Loucy (cell line): ENCODE data around the gene RAB6A.

Source experiments
- H2AFZ ChIP-seq: fragments of 200-600 bp; sonication (generic); 2 replicates; pipeline ENCODE4 v1.6.0; 2016; ENCODE audit warnings: antibody characterized with exemption, mild to moderate bottlenecking, low read length, moderate library complexity
- H3F3A ChIP-seq: fragments of 200-600 bp; 2 replicates; pipeline ENCODE4 v1.6.0; 2016; ENCODE audit warnings: antibody characterized with exemption, low read depth, mild to moderate bottlenecking
- H3K27me3 ChIP-seq: fragments of 200-600 bp; sonication (generic); 2 replicates; pipeline ENCODE4 v1.6.1; 2014; ENCODE audit warnings: low read length, mild to moderate bottlenecking; ENCODE audit not compliant: insufficient read depth, poor library complexity, severe bottlenecking
- H3K36me3 ChIP-seq: fragments of 200-600 bp; sonication (generic); 2 replicates; pipeline ENCODE4 v1.6.1; 2016; ENCODE audit warnings: low read length; ENCODE audit not compliant: insufficient read depth
- H3K4me1 ChIP-seq: fragments of 200-600 bp; sonication (generic); 2 replicates; pipeline ENCODE4 v1.5.1; 2014; ENCODE audit warnings: low read length, mild to moderate bottlenecking; ENCODE audit not compliant: insufficient read depth, poor library complexity, severe bottlenecking
- H3K4me2 ChIP-seq: fragments of 200-600 bp; sonication (generic); 2 replicates; pipeline ENCODE4 v1.6.0; 2014; ENCODE audit warnings: antibody characterized with exemption, low read length, low read depth, mild to moderate bottlenecking; ENCODE audit not compliant: poor library complexity, severe bottlenecking
- H3K4me3 ChIP-seq: fragments of 200-600 bp; sonication (generic); 2 replicates; pipeline ENCODE4 v1.5.1; 2014; ENCODE audit warnings: low read length, mild to moderate bottlenecking, mixed read lengths; ENCODE audit not compliant: poor library complexity, severe bottlenecking
- H3K79me2 ChIP-seq: fragments of 200-600 bp; sonication (generic); 2 replicates; pipeline ENCODE4 v1.6.1; 2014; ENCODE audit warnings: low read length; ENCODE audit not compliant: insufficient read depth
- H3K9ac ChIP-seq: fragments of 200-600 bp; sonication (generic); 2 replicates; pipeline ENCODE4 v1.6.0; 2014; ENCODE audit warnings: mild to moderate bottlenecking, low read depth, low read length, moderate library complexity; ENCODE audit not compliant: poor library complexity, severe bottlenecking
- H3K9me2 ChIP-seq: fragments of 200-600 bp; sonication (generic); replicated peaks from 2 replicates; pipeline ENCODE4 v1.6.1; 2016; ENCODE audit warnings: low read depth, low read length, mixed read lengths
- H3K9me3 ChIP-seq: fragments of 200-600 bp; sonication (generic); 2 replicates; pipeline ENCODE4 v1.6.1; 2014; ENCODE audit warnings: mild to moderate bottlenecking, antibody characterized with exemption, low read length, low read depth; ENCODE audit not compliant: insufficient read depth
- H4K20me1 ChIP-seq: fragments of 200-600 bp; sonication (generic); 2 replicates; pipeline ENCODE4 v1.6.0; 2014; ENCODE audit warnings: antibody characterized with exemption, low read length, mild to moderate bottlenecking; ENCODE audit not compliant: insufficient read depth, poor library complexity, severe bottlenecking
- EZH2phosphoT487 ChIP-seq: fragments of 200-600 bp; IDR thresholded peaks from 2 replicates; pipeline ENCODE4 v1.6.1; 2018; ENCODE audit warnings: antibody characterized with exemption, mild to moderate bottlenecking, moderate library complexity, borderline replicate concordance
- TF ChIP-seq, protein P1 (sequence below): fragments of 200-600 bp; sonication (generic); conservative IDR thresholded peaks from 2 replicates; pipeline ENCODE4 v1.5.1; 2014; ENCODE audit warnings: mild to moderate bottlenecking, antibody characterized with exemption, low read length

Gene RAB6A

DNA sequence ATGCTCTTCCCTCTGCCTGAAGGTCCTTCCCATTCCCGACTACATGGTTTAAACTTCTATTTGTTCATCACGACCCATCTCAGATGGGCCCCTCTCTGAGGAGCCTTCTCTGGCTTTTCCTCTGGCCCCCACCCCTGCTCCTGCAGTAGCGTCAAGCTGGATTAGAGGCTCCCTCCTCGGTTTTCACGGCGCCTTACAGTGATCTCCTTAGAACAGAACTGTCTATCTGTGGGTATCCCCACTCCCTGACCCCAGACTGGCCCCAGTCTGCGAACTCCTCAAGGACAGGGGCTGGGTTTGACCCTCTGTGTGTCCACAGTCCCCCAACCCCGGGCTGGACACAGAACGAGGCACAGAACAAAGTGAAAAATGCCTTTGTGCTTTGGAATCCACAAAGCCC lies 111.7 kb downstream of the RAB6A start:
- Histone ChIP-seq H3K9me3 (no peaks in the 10 kb centered on the region), H3K4me2 (no peak overlapping the region), H4K20me1 (no peaks in the 10 kb centered on the region), H3F3A (no peaks in the 10 kb centered on the region), H2AFZ (no peak overlapping the region), H3K9me2 (no peaks in the 10 kb centered on the region), H3K79me2 (no peaks in the 10 kb centered on the region), H3K4me3 (no peak overlapping the region), H3K27me3 (no peaks in the 10 kb centered on the region), H3K36me3 (no peaks in the 10 kb centered on the region), H3K4me1 (no peaks in the 10 kb centered on the region), H3K9ac (no peak overlapping the region)
- TF ChIP-seq, protein P1, sequence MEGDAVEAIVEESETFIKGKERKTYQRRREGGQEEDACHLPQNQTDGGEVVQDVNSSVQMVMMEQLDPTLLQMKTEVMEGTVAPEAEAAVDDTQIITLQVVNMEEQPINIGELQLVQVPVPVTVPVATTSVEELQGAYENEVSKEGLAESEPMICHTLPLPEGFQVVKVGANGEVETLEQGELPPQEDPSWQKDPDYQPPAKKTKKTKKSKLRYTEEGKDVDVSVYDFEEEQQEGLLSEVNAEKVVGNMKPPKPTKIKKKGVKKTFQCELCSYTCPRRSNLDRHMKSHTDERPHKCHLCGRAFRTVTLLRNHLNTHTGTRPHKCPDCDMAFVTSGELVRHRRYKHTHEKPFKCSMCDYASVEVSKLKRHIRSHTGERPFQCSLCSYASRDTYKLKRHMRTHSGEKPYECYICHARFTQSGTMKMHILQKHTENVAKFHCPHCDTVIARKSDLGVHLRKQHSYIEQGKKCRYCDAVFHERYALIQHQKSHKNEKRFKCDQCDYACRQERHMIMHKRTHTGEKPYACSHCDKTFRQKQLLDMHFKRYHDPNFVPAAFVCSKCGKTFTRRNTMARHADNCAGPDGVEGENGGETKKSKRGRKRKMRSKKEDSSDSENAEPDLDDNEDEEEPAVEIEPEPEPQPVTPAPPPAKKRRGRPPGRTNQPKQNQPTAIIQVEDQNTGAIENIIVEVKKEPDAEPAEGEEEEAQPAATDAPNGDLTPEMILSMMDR: no peak
- TF ChIP-seq EZH2phosphoT487: no peak

DNA sequence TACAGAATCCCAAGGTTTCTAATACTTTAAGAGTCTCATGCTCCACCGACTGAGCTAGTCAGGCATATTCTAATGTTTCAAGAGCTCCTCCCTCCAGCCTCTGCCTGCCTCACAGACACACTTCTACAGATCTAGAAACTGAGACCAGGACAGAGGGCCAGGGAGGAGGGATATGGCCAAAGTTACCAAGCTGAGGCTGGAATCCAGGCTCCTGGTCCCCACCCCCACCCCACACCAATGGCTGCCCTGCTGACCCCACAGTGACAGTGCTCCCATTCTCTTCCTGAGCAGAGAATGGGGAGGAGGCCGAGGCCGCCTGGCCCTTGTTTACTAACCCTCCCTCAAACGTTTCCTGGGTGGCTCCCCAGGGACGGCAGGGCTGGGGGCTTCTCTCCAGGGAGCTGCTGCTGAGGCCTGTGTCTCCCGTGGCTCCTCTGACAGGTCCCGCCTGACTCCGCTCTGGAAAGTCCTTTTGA lies 112.3 kb downstream of the RAB6A start:
- no peaks in the 10 kb centered on the region for H3K27me3 ChIP-seq
- no peak overlapping the region for H3K4me2 ChIP-seq
- no peaks in the 10 kb centered on the region for H3K9me2 ChIP-seq
- H3K36me3 ChIP-seq: no peaks in the 10 kb centered on the region
- no peak overlapping the region for H2AFZ ChIP-seq
- no peaks in the 10 kb centered on the region for H3K4me1 ChIP-seq
- H3K9ac ChIP-seq: no peak overlapping the region
- no peaks in the 10 kb centered on the region for H3K9me3 ChIP-seq
- H3K4me3 ChIP-seq: no peak overlapping the region
- no peaks in the 10 kb centered on the region for H3F3A ChIP-seq
- TF ChIP-seq, protein P1: no peak
- no peaks in the 10 kb centered on the region for H3K79me2 ChIP-seq
- no peaks in the 10 kb centered on the region for H4K20me1 ChIP-seq

DNA sequence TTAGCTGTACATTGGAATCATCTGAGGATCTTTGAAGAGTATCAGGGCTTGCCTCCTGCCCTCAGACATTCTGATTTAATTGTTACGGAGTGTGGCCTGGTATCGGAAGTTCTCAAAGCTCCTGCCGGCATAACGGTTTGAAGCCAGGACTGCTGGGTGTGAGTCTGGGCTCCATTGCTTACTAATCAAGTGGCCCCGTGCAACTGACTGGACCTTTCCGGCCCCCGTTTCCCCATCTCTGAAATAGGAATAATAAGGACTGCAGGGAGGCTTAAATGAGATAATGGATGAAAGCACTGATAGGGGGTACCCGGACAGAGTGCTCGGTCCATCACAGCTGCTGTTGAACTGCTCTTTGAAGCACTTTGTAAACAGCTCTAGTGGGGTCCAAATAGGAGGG lies 112.8 kb downstream of the RAB6A start:
- TF ChIP-seq, protein P1: no peak
- TF ChIP-seq EZH2phosphoT487: no peak
- no peak overlapping the region for H3K4me3 ChIP-seq
- H3K27me3 ChIP-seq: no peaks in the 10 kb centered on the region
- no peaks in the 10 kb centered on the region for H3K4me1 ChIP-seq
- no peaks in the 10 kb centered on the region for H3K9me3 ChIP-seq
- H3K9me2 ChIP-seq: no peaks in the 10 kb centered on the region
- no peaks in the 10 kb centered on the region for H3F3A ChIP-seq
- H3K4me2 ChIP-seq: no peak overlapping the region
- no peaks in the 10 kb centered on the region for H4K20me1 ChIP-seq
- no peaks in the 10 kb centered on the region for H3K36me3 ChIP-seq
- no peaks in the 10 kb centered on the region for H3K79me2 ChIP-seq
- no peak overlapping the region for H2AFZ ChIP-seq
- no peak overlapping the region for H3K9ac ChIP-seq
